Endothelial cell of umbilical vein (primary cell): ENCODE results near the gene SCLT1.

Experiments
- EZH2 ChIP-seq: IDR thresholded peaks from 2 replicates; pipeline ENCODE4 v1.6.1; 2012; ENCODE audit warnings: borderline replicate concordance, low read depth, mild to moderate bottlenecking, moderate library complexity, low read length, inconsistent platforms; ENCODE audit not compliant: severe bottlenecking
- JUN ChIP-seq: IDR thresholded peaks from 2 replicates; pipeline ENCODE4 v1.6.1; 2011; ENCODE audit warnings: borderline replicate concordance, low read depth; ENCODE audit not compliant: insufficient read length, insufficient read depth
- MYC ChIP-seq: IDR thresholded peaks from one replicate; pipeline ENCODE4 v1.6.1; 2011; ENCODE audit warnings: mild to moderate bottlenecking, low read depth, low read length
- POLR2A ChIP-seq: IDR thresholded peaks from 2 replicates; pipeline ENCODE4 v1.6.1; 2012; ENCODE audit warnings: low read depth, mild to moderate bottlenecking, control low read depth, low read length
- POLR2AphosphoS5 ChIP-seq: IDR thresholded peaks from 2 replicates; pipeline ENCODE4 v1.6.1; 2012; ENCODE audit warnings: low read depth, mild to moderate bottlenecking, control low read depth, low read length, moderate library complexity; ENCODE audit not compliant: insufficient read depth
- TF ChIP-seq, protein P1 (sequence below), 2 donors: IDR thresholded peaks; 1 replicate in 1 of 2; 2 replicates in 1 of 2; pipeline ENCODE4 v1.5.1; 2011; ENCODE audit warnings: low read length in 2 of 2, mild to moderate bottlenecking in 2 of 2, moderate library complexity in 2 of 2, control low read depth in 1 of 2, inconsistent platforms in 1 of 2, low read depth in 1 of 2; ENCODE audit not compliant: insufficient read depth in 1 of 2; ENCODE audit errors: extremely low read depth in 1 of 2
- TF ChIP-seq, protein P2 (sequence below): IDR thresholded peaks from 2 replicates; pipeline ENCODE4 v1.6.1; 2011; ENCODE audit not compliant: insufficient read depth, insufficient read length

DNA sequence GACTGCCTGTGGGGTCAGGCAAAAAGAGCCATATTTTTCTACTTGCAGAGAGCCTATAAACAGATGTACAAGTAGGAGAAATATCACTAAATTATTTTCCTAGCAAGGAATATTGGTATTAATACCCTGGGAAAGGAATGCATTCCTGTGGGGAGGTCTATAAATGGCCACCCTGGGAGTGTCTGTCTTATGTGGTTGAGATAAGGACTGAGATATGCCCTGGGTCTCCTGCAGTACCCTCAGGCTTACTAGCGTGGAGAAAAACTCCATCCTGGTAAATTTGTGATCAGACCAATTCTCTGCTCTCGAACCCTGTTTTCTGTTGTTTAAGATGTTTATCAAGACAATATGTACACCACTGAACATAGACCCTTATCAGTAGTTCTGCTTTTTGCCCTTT, 38.0 kb upstream of the SCLT1 start:
- TF ChIP-seq EZH2 (no peak), JUN (no peak), POLR2A (no peak), MYC (no peak), POLR2AphosphoS5 (no peak)
- TF ChIP-seq, protein P1, sequence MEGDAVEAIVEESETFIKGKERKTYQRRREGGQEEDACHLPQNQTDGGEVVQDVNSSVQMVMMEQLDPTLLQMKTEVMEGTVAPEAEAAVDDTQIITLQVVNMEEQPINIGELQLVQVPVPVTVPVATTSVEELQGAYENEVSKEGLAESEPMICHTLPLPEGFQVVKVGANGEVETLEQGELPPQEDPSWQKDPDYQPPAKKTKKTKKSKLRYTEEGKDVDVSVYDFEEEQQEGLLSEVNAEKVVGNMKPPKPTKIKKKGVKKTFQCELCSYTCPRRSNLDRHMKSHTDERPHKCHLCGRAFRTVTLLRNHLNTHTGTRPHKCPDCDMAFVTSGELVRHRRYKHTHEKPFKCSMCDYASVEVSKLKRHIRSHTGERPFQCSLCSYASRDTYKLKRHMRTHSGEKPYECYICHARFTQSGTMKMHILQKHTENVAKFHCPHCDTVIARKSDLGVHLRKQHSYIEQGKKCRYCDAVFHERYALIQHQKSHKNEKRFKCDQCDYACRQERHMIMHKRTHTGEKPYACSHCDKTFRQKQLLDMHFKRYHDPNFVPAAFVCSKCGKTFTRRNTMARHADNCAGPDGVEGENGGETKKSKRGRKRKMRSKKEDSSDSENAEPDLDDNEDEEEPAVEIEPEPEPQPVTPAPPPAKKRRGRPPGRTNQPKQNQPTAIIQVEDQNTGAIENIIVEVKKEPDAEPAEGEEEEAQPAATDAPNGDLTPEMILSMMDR (IDR thresholded peaks at IDR 0.05; ENCODE audit: extremely low read depth in 1 of 2, insufficient read depth in 1 of 2, low read depth in 1 of 2, low read length in 2 of 2) = no peak
- TF ChIP-seq, protein P2, sequence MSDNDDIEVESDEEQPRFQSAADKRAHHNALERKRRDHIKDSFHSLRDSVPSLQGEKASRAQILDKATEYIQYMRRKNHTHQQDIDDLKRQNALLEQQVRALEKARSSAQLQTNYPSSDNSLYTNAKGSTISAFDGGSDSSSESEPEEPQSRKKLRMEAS = no peak
